Muscle of arm (tissue), 12 donors: ENCODE results near the gene HSPA12A. TPM values are rescaled to one million over a fixed set of nuclear protein-coding genes. Genes with fewer than 3 reads are reported as not detected.

Experiments used
- DNase-seq: peaks from one replicate; pipeline ENCODE4 v3.0.0-alpha.2; 2013
- polyA plus RNA-seq, 12 donors: library from polyadenylated mRNA; unstranded; fragments of 120-200 nt; gene quantifications; one replicate each; pipeline ENCODE4 v1.2.1, GENCODE V29; 2013; ENCODE audit not compliant: insufficient read length in 12 of 12

Gene HSPA12A
- polyA plus RNA-seq, 12 donors: 4.6 to 14.6 (median 7.4) TPM; not detected in 1

- no peak for DNase-seq
Observed at GRCh38 chr10:116744163-116744753, 1.9 kb upstream of the HSPA12A start.

DNA sequence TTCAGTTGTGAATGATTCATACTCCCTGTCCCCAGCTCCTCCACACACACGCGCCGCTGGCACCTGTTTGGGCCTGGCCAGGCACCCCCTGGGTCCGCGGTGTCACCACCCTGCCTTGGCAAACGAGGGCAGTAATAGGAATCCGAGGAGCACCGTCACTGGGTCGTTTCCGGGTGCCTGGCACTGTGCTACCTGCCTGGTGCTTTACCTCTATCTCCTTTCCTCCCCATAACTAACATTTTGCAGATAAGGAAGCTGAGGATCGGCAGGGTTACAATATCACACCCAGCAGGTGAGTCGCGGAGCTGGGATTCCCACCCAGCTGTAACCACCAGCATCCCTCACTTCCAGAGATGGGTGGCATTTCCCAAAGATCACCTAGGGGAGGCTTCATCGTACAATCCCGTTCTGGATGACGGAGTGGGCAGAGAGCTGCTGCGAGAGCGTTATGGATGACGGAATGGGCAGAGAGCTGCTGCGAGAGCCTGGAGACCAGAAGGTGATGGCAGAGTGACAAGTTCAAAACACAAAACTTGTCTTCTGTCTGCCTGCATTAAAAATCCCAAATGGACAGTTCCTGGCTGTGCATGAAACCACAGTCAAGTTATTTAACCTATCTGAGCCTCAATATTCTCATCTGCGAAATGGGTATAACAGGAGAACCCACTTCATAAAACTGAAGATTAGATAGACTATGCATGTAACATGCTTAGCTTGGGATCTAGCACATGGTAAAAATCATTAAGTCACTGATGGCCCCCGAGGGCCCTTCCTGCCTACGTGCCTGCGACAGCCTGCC lies 1.1 kb upstream of the HSPA12A start:
- no peak for DNase-seq

- DNase-seq: no peak
Observed at GRCh38 chr10:116741391-116742351, 695 bp downstream of the HSPA12A start.

DNA sequence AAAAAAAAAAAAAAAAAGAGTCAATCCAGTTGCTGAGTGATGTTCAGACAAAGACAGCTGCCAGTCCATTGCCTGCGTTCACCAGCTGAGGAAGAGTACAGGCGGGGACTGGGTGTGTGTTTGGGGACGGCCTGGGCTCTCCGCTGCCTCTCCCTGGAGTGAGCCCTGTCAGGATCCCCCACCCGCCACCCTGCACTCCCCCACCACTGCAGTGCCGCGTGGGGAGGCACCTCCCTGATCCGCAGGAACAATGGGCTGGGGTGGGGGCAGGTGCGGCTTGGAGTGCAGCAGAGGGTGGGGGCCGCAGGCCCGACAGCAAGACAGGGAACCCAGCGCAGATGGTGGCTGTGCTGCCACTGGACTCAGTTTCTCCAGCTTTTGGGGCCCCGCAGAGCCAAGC lies 1.4 kb downstream of the HSPA12A start:
- DNase-seq: no peak

- DNase-seq: no peak
Observed at GRCh38 chr10:116738339-116738738, 4.0 kb downstream of the HSPA12A start.

DNA sequence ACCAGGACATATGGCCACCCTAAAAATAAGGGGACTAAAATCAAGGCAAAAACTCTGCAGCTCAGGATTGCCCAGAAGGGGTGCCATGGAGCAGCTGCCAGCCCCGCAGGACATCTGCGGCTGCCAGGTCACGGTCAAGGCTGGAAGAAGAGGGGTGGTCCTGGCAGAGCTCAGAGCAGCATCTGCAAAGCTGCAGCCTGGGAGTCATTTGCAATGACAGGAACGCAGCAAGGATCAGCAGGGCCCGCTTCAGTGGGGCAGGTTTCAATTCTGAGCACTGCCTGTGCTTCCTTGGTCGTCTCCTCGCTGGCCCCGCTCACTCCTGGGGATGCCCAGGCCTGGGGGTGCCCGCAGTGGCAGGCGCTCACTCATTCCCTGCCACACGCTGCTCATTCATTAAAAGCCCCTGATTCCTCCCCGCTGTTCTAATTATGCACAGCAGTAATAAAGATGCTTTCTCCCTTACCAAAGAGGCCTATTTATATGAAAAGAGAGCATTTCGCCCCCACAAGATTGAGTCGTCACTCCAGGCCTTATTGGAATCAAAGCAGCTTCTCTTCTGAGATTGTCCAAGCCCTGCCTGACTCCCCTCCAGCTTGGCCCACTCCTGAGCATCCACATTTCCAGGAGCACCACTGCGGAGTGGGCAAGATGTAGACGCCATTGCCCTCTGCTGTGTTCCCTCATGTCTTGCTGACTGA lies 4.6 kb downstream of the HSPA12A start:
- DNase-seq: no peak

DNA sequence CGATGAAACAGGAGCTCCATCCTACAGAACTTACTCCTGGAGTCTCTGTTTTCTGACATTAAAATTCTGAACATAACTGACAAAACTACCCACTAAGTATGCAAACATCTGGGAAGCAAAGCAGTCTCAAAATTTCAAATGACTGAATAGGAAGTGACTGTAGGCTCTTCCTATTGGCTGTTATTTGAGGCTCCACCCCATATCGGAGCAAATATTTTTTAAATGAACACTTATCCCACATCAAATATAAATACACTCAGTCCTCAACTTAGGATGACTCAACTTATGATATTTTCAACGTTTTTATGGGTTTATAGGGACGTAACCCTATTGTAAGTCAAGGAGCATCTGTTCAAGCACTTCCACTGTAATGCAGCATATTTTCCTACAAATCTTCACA lies 8.8 kb downstream of the HSPA12A start:
- no peak for DNase-seq

DNA sequence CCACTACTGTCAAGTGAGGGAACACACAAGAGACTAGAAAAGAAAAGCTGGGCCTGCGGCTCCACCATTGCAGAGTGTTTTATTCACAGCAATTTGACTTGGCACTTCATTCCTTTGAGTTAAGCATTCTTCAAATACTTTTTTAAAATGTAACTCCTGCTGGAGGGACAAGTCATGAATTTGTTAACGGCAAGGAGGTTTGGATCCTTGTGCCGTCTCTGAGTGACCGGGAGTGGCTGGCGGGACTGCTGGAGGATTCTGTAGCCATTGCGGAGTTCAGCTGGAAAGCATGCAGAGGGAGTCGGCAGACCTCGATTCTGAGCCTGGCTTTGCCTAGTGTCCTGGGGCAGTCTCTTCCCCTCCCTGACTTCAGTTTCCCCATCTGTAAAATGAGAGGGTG lies 9.8 kb downstream of the HSPA12A start:
- DNase-seq: no peak

GRCh38 chr10:116730464-116731260 lies 11.7 kb downstream of the HSPA12A start:
- no peak for DNase-seq

- DNase-seq: no peak
Observed at GRCh38 chr10:116729243-116729642, 13.1 kb downstream of the HSPA12A start.

DNA sequence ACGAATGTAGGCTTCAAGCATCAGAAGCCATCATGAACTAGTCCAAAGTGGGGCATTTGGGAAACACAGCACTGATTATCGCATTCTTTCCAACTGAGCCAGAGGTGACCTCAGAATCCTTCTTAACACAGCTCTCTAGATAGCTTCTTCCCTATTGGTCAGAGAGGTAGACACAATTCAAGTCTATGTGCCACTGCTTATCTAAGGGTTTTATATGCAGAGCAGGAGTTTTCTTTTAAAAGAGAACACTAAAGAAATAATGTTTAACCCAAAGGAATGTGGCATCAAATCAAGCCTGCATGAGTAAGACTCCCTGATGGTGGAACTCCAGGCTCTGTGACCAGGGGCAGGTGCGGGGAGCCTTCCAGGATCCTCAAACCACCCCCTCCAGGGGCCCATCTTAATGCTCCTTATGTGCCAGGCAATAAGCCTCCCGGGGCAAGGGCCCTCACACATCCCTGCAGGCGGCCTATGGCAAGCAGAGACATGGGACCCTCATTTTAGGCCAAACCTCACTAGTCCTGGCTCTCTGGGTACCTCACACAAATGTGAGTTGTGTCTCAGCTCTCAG lies 13.8 kb downstream of the HSPA12A start:
- DNase-seq: no peak

GRCh38 chr10:116723428-116724281 lies 18.7 kb downstream of the HSPA12A start:
- DNase-seq: no peak

DNA sequence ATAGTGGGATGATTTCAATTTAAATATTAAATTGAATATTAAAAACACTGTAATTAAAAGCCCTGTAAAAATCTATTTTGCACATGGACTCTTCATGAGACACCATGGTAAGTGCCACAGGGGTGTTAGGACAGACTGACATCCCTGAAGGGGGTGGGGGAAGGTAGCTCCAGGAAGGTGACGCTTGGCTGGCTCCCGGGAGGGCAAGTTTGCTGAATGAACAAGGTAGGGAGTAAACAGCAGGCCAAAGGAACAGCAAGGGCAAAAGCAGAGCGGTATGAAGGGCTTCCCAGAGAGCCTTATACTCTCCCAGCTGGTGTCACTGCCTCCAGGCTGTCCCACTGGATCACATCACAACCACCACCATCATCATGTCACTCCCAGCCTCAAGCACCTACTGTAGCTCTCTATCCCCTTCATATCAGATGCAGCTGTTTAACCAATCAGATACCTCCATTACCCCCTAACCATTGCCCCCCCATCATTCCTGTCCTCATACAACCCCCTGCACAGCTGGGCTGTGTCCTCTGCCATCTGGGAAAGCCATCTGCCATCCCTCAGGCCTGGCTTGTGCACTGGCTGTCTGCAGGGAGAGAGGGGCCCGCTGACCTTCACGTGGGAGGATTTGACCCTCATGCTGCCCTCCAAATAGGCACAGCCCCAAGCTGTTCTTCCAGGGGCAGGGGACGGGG lies 19.5 kb downstream of the HSPA12A start:
- DNase-seq: no peak

DNA sequence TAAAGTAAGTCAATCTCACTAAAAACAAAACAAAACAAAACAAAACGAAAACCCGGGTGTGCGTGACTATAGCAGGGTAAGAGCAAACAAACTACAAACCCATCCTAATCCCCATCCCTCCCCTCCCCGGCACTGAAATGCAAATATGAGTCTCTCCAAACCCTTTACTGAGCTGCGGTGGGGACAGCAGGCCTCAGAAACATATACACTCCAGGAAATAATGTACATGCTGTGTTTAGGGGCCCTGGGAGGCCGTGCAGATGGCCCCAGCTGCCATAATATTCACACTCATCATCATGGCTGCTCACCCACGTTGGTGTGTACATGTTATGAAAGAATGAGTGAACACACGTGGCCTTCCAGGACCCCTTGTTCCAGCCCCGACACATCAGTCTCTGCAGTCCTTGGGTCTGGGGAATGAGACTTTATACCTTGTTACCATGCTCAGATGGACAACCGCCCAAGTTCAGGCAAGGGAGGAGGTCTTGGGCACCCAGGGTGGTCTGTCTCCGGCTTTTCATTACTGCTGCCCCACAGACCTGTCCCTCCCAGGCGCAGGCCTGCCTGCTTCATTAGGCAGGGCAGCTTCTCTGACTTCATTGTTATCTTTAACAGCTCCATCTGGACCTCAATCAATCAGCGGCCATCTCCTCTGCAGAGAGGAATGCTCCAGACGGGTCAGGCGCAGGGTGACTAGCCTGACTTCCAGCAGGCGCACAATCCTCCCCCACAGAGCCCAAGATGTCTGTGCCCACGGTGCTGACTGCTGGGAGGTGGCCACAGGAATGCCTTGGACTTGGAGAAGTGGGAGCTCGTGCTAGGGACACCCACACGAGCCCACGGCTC lies 20.6 kb downstream of the HSPA12A start:
- no peak for DNase-seq

DNA sequence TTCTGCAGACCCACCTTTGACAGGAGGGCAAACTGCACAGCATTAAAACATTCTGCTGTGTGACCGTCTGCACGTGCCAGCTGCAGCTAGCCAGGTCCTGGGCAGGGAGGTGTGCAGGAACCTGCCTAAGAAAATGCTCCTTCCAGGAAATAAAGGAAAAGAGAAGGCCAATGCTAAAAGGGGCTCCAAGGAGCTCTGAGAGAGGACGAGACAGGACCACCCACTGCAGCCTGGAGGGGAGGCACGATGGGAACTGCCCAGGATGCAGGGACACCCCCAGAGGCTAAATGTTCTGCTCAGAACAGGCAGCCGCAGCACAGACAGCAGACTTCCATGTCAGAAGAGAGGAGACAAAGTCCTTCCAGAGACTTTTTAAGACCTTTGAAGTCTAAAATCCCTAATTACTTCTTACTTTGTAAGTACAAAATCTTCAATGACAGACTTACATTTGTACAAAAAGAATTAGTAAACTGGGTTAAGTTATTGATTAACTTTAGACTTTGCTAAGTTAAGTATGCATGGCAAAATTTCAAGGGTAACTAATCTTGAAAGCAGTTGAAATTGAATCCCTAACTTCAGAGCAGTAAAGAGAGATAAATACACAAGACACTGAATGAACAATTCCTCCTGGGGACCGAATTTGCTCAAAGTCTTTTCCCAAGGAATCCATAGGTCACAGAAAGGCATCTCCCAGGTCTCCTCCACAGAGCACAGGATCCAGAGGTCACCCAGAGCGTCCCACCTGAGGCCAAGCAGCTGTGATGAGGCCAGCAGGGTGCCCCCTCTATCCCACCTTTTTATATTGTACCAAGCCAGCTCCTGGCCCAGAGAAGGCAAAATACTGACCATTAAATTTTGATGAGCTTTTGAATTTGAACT lies 21.5 kb downstream of the HSPA12A start:
- DNase-seq: no peak

DNA sequence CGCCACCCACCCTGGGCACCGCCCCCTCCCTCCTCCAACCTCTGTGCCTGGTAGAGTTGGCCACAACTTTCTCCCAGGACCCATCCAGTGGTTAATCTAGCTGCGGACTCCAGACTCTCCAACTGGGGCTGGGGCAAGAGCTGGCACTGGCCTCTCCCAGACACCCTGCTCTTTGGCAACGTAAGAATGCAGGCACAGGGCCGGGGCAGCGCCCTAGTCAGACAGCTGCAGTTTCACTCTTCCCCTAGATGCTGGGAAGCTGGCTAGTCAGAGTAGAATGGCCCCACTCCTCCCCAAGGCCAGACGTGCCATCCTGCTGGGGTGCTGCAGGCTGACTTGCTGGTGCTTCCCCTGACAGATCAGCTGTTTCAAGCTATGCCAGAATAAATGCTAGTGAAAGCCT lies 22.1 kb downstream of the HSPA12A start:
- no peak for DNase-seq

DNA sequence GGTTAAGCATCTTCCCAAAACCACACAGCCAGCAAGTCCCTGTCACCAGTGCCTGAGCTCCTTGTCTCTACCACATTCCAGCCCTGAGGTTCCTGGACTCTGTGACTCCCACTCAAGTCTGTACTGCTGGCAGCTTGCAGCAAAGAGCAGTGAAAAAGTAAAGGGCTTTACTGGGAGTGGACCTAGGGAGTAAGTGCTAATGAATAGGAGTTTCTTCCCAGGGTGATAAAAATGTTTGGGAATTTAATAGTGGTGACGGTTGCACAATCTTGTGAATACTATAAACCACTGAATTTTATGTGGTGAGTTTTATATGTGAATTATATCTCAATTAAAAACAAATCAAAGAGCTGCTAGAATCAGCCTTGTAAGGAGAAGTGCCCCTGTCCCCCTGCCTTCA lies 22.6 kb downstream of the HSPA12A start:
- DNase-seq: no peak
